B cell (primary cell): Measurements from ENCODE around the gene CUBN. TPM values are rescaled to one million over a fixed set of nuclear protein-coding genes. Genes with fewer than 3 reads are reported as not detected.

Experiments used
- ATAC-seq: fragments of 200-7000 bp; cut with Tn5 transposase; one replicate; pipeline ENCODE4 v1.10.0; 2021; ENCODE audit warnings: low read depth, mild to moderate bottlenecking, moderate number of reproducible peaks, moderate library complexity
- CTCF ChIA-PET: fragments of 350-600 bp; sonication (Branson Sonifier 250); formaldehyde crosslinking; loops from one replicate; lab custom pipeline; 2021; ENCODE audit warnings: antibody characterized with exemption, inconsistent platforms; lab: Charles Lee
- POLR2A ChIA-PET: fragments of 350-600 bp; sonication (Branson Sonifier 250); formaldehyde crosslinking; loops from one replicate; lab custom pipeline; 2021; ENCODE audit warnings: antibody characterized with exemption; lab: Charles Lee
- DNase-seq: peaks from one replicate; pipeline ENCODE4 v3.0.0; 2013
- H2AFZ ChIP-seq: 2 replicates; pipeline ENCODE4 v1.6.1; 2012; ENCODE audit warnings: mild to moderate bottlenecking, low read depth, low read length; ENCODE audit not compliant: insufficient read depth, poor library complexity, severe bottlenecking
- H3K27ac ChIP-seq, 2 donors: 1 replicate in 1 of 2; 2 replicates in 1 of 2; pipeline ENCODE4 v1.5.1; 2012 to 2013; ENCODE audit warnings: low read length in 2 of 2, mild to moderate bottlenecking in 2 of 2, moderate library complexity in 1 of 2
- H3K27me3 ChIP-seq, 4 experiments: fragments of 200-600 bp in 1 of 4; sonication (generic) in 1 of 4; replicated peaks in 1 of 4; 1 replicate in 2 of 4; 2 replicates in 2 of 4; pipeline versions ENCODE4 v1.6.1 to v1.7.0; 2013 to 2016; ENCODE audit warnings: low read length in 3 of 4, mild to moderate bottlenecking in 2 of 4, mixed read lengths in 1 of 4, moderate library complexity in 1 of 4; ENCODE audit not compliant: insufficient read depth in 4 of 4, control insufficient read depth in 3 of 4; ENCODE audit errors: control extremely low read depth in 1 of 4
- H3K36me3 ChIP-seq, 2 experiments: replicated peaks in 1 of 2; 1 replicate in 1 of 2; 2 replicates in 1 of 2; pipeline versions ENCODE4 v1.6.1 to v1.7.1; 2013; ENCODE audit warnings: low read length in 1 of 2; ENCODE audit not compliant: insufficient read depth in 2 of 2, control insufficient read depth in 1 of 2; ENCODE audit errors: control extremely low read depth in 1 of 2, extremely low read depth in 1 of 2
- H3K4me1 ChIP-seq, 2 donors: fragments of 200-600 bp in 1 of 2; sonication (generic) in 1 of 2; 1 replicate in 1 of 2; 2 replicates in 1 of 2; pipeline versions ENCODE4 v1.5.1 to v1.6.1; 2013 to 2017; ENCODE audit warnings: low read length in 2 of 2; ENCODE audit not compliant: control insufficient read depth in 2 of 2, insufficient read depth in 2 of 2
- H3K4me2 ChIP-seq: replicated peaks from 2 replicates; pipeline ENCODE3; 2012; ENCODE audit warnings: mild to moderate bottlenecking, low read depth, low read length; ENCODE audit not compliant: poor library complexity, severe bottlenecking
- H3K4me3 ChIP-seq, 5 experiments: fragments of 200-600 bp in 1 of 5; sonication (generic) in 1 of 5; 1 replicate in 3 of 5; 2 replicates in 2 of 5; pipeline versions ENCODE4 v1.5.1 to v1.7.0; 2011 to 2016; ENCODE audit warnings: low read length in 4 of 5, mild to moderate bottlenecking in 4 of 5, low read depth in 2 of 5, control low read depth in 1 of 5, moderate library complexity in 1 of 5; ENCODE audit not compliant: insufficient read depth in 1 of 5; ENCODE audit errors: control extremely low read depth in 1 of 5, extremely low read depth in 1 of 5
- H3K79me2 ChIP-seq: fragments of 200-600 bp; sonication (generic); one replicate; pipeline ENCODE4 v1.6.0; 2016; ENCODE audit warnings: low read length; ENCODE audit not compliant: control insufficient read depth, insufficient read depth
- H3K9ac ChIP-seq: fragments of 200-600 bp; sonication (generic); 2 replicates; pipeline ENCODE4 v1.6.1; 2017; ENCODE audit warnings: mild to moderate bottlenecking, low read length, moderate library complexity
- H3K9me3 ChIP-seq, 3 donors: one replicate each; pipeline versions ENCODE4 v1.6.1 to v1.7.1; 2013; ENCODE audit warnings: low read length in 2 of 3; ENCODE audit not compliant: control insufficient read depth in 2 of 3, insufficient read depth in 1 of 3; ENCODE audit errors: control extremely low read depth in 1 of 3
- H4K20me1 ChIP-seq: 2 replicates; pipeline ENCODE4 v1.6.0; 2012; ENCODE audit warnings: mild to moderate bottlenecking, low read length; ENCODE audit not compliant: insufficient read depth, control insufficient read depth, poor library complexity, severe bottlenecking
- H3K27ac Mint-ChIP-seq: one replicate; pipeline ENCODE4 v1.8.0; 2021; ENCODE audit warnings: mixed read lengths
- H3K27me3 Mint-ChIP-seq: one replicate; pipeline ENCODE4 v1.8.0; 2021; ENCODE audit warnings: mixed read lengths
- H3K4me1 Mint-ChIP-seq: one replicate; pipeline ENCODE4 v1.8.0; 2021; ENCODE audit warnings: mixed read lengths
- H3K4me3 Mint-ChIP-seq: one replicate; pipeline ENCODE4 v1.8.0; 2021; ENCODE audit warnings: mixed read lengths
- H3K9me3 Mint-ChIP-seq: one replicate; pipeline ENCODE4 v1.8.0; 2022; ENCODE audit warnings: mixed read lengths; ENCODE audit not compliant: insufficient read depth
- EZH2 ChIP-seq: IDR thresholded peaks from 2 replicates; pipeline ENCODE4 v1.6.1; 2012; ENCODE audit warnings: borderline replicate concordance, low read depth, mild to moderate bottlenecking, moderate library complexity, low read length; ENCODE audit not compliant: insufficient read depth, poor library complexity, severe bottlenecking
- WGBS: methylation state at CpG from one replicate; pipeline ENCODE4 v1.1.5; 2013; ENCODE audit warnings: missing lambda C conversion rate; ENCODE audit not compliant: insufficient coverage; 5-methylcytosine and 5-hydroxymethylcytosine counted together
- intact Hi-C: fragments of 100-400 bp; cut with micrococcal nuclease; formaldehyde crosslinking; loops from one replicate; pipeline ENCODE4 v1.10.0; 2022
- polyA plus RNA-seq: library from polyadenylated mRNA; depleted of rRNA; stranded (reverse); fragments of >200 nt; gene quantifications from 2 replicates; pipeline ENCODE4 v1.2.3, GENCODE V29; 2012
- total RNA-seq, 2 donors: library from RNA; stranded (reverse); fragments of 120-200 nt in 1 of 2; gene quantifications; 1 replicate in 1 of 2; 2 replicates in 1 of 2; pipeline versions ENCODE4 v1.2.3 to v1.2.4, GENCODE V29; 2013 to 2022
- TF ChIP-seq, protein P1 (sequence below): fragments of 200-600 bp; IDR thresholded peaks from one replicate; pipeline ENCODE4 v1.8.0; 2022; ENCODE audit warnings: antibody characterized with exemption, mild to moderate bottlenecking

Gene CUBN
- total and polyA plus RNA-seq, 2 donors (not counting 1 experiment from before 2014, with no cell fraction given), result 4.2 to 5.7 TPM

DNA sequence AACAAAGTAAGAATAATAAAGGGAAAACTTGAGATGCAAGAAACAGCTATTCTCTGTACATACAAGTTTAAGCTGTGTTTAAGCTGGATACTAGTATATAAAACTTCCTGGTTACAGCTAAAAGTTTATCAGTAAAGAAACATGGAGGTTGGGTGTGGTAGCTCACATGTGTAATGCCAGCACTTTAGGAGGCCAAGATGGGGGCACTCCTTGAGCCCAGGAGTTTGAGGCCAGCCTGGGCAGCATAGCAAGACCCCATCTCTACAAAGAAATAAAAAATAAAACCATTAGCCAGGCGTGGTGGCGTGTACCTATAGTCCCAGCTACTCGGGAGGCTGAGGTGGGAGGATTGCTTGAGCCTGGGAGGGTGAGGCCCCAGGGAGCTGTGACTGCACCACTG lies 315.6 kb downstream of the CUBN start:
- Histone ChIP-seq H3K4me1 (peaks cover 16 to 21% of the 10 kb centered on the region in 2 donors), H3K9me3 (no peaks in the 10 kb centered on the region), H3K36me3 (no peaks in the 10 kb centered on the region), H3K27me3 (no peaks in the 10 kb centered on the region), H3K4me3 (no peak overlapping the region), H4K20me1 (no peaks in the 10 kb centered on the region), H3K9ac (no peak overlapping the region), H3K79me2 (peaks cover 79% of the 10 kb centered on the region), H3K27ac (no peak overlapping the region), H3K4me2 (no peak overlapping the region), H2AFZ (no peak overlapping the region)
- H3K9me3 Mint-ChIP-seq, result no peaks in the 10 kb centered on the region
- no peak for ATAC-seq
- no CpG with 5 or more reads among the region's 3 CpGs for WGBS
- POLR2A ChIA-PET, result interaction anchor here (0.6 kb wide), 1 partner anchor 377 kb away, joined by 4 read pairs; no protein-coding TSS in a partner anchor
- H3K27ac Mint-ChIP-seq, result no peak overlapping the region
- H3K4me3 Mint-ChIP-seq, result no peak overlapping the region
- H3K4me1 Mint-ChIP-seq, result peaks cover 41% of the 10 kb centered on the region
- TF ChIP-seq, protein P1, sequence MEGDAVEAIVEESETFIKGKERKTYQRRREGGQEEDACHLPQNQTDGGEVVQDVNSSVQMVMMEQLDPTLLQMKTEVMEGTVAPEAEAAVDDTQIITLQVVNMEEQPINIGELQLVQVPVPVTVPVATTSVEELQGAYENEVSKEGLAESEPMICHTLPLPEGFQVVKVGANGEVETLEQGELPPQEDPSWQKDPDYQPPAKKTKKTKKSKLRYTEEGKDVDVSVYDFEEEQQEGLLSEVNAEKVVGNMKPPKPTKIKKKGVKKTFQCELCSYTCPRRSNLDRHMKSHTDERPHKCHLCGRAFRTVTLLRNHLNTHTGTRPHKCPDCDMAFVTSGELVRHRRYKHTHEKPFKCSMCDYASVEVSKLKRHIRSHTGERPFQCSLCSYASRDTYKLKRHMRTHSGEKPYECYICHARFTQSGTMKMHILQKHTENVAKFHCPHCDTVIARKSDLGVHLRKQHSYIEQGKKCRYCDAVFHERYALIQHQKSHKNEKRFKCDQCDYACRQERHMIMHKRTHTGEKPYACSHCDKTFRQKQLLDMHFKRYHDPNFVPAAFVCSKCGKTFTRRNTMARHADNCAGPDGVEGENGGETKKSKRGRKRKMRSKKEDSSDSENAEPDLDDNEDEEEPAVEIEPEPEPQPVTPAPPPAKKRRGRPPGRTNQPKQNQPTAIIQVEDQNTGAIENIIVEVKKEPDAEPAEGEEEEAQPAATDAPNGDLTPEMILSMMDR, result no peak
- TF ChIP-seq EZH2, result no peak
- intact Hi-C loops, result no loop called here
- CTCF ChIA-PET, result interaction anchor here (1.1 to 1.6 kb wide), 4 partner anchors 14 to 443 kb away, joined by 3 to 6 read pairs (median 4); no protein-coding TSS in a partner anchor
- no peak for DNase-seq
- no peaks in the 10 kb centered on the region for H3K27me3 Mint-ChIP-seq

DNA sequence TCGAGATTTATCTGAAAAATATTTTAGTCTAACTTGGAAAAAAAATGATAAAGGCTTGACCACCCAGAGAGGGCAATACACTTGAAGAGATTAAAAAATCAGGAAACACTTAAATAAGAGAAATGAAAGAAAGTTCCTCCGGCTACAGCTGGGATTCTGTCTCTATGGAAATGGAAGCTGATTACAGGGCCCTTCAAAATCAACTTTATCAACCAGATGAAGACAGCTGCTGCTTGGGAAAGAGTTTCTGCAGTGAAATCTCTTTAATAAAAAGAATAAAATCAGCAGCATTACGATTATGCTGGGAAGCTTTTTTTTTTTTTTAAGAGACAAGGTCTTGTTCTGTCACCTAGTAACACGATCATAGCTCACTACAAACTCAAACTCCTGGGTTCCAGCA lies 316.9 kb downstream of the CUBN start:
- Histone ChIP-seq H3K9me3 (no peaks in the 10 kb centered on the region), H4K20me1 (no peaks in the 10 kb centered on the region), H2AFZ (no peak overlapping the region), H3K27ac (no peak overlapping the region), H3K9ac (no peak overlapping the region), H3K79me2 (peaks cover 91% of the 10 kb centered on the region), H3K36me3 (no peaks in the 10 kb centered on the region), H3K27me3 (no peaks in the 10 kb centered on the region), H3K4me3 (no peak overlapping the region), H3K4me1 (peaks cover 13 to 15% of the 10 kb centered on the region in 2 donors), H3K4me2 (no peak overlapping the region)
- DNase-seq (no peak), ATAC-seq (no peak)
- Mint-ChIP-seq H3K9me3 (no peaks in the 10 kb centered on the region), H3K27ac (no peak overlapping the region), H3K4me1 (peaks cover 37% of the 10 kb centered on the region), H3K4me3 (no peak overlapping the region), H3K27me3 (no peaks in the 10 kb centered on the region)
- intact Hi-C loops, result no loop called here
- ChIA-PET POLR2A (interaction anchor here (0.5 kb wide), 1 partner anchor 36 kb away, joined by 4 read pairs; no protein-coding TSS in a partner anchor), CTCF (interaction anchor here (1.1 to 1.6 kb wide), 3 partner anchors 15 to 419 kb away, joined by 3 to 4 read pairs (median 3); no protein-coding TSS in a partner anchor)
- TF ChIP-seq, protein P1, result no peak
- no peak for TF ChIP-seq EZH2
- no CpG with 5 or more reads among the region's 4 CpGs for WGBS
